Upper lobe of right lung (tissue), 1 donor: ENCODE data around the gene GARS1. TPM values are rescaled to one million over a fixed set of nuclear protein-coding genes. Genes with fewer than 3 reads are reported as not detected.

Source experiments
- ATAC-seq: fragments of 200-7000 bp; cut with Tn5 transposase; one replicate; pipeline ENCODE4 v1.9.1; 2020; ENCODE audit warnings: mild to moderate bottlenecking, moderate library complexity
- DNase-seq: peaks from one replicate; pipeline ENCODE4 v3.0.0-alpha.2; 2020
- H3K27ac ChIP-seq: fragments of 200-600 bp; one replicate; pipeline ENCODE4 v1.8.0; 2022
- H3K27me3 ChIP-seq: fragments of 200-600 bp; one replicate; pipeline ENCODE4 v1.8.0; 2022; ENCODE audit warnings: mild to moderate bottlenecking
- H3K36me3 ChIP-seq: fragments of 200-600 bp; one replicate; pipeline ENCODE4 v1.8.0; 2022
- H3K4me1 ChIP-seq: fragments of 200-600 bp; one replicate; pipeline ENCODE4 v1.8.0; 2022
- H3K4me3 ChIP-seq: fragments of 200-600 bp; one replicate; pipeline ENCODE4 v1.8.0; 2022; ENCODE audit warnings: mild to moderate bottlenecking
- H3K9me3 ChIP-seq: fragments of 200-600 bp; one replicate; pipeline ENCODE4 v1.8.0; 2022
- intact Hi-C: fragments of 100-400 bp; cut with DNase I; formaldehyde crosslinking; loops from one replicate; pipeline ENCODE4 v1.11.0; 2022
- total RNA-seq: library from RNA; stranded (reverse); fragmentation: NEBNext Ultra II Directional; extraction: Animal tissue kit (Norgen Biotek cat#: 25700); gene quantifications from one replicate; pipeline ENCODE4 v1.2.1, GENCODE V29; 2021
- TF ChIP-seq, protein P1 (sequence below): fragments of 200-600 bp; IDR thresholded peaks from one replicate; pipeline ENCODE4 v1.8.0; 2022; ENCODE audit warnings: antibody characterized with exemption
- donor health status: DM: no; HTN: yes; CAD: no; lungs with severe emphysema.

The GARS1 gene
- total RNA-seq, 1 donor from 2014 or later = 68.4 TPM

DNA sequence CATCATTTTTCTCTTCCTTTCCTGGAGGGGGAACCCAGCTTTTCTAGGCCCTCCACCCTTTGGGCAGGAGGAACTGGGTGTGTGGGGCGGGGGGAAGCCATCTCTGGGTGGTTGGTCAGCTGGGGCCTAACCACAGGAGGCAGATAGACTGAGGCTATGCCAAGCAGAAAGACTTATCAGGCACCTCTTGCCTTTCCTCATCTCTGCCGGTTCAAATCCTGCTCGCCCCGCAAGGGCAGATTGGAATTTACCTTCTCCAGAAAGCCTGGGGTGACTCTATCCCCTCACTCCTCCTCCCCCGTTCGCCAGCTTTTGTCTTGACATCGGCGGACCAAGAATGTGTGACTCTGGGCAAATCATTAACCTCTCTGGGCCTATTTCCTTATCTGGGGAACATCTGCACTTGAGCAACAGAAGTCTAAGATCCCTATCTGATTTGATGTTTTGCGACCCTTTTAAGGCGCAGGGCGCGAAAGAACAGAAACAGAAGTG lies 584 bp upstream of the GARS1 start:
- peak overlapping the region; percentile 99 for H3K4me3 ChIP-seq
- H3K27me3 ChIP-seq = no peaks in the 10 kb centered on the region
- H3K4me1 ChIP-seq = peaks cover 24% of the 10 kb centered on the region
- H3K9me3 ChIP-seq = no peaks in the 10 kb centered on the region
- DNase-seq = peak; percentile 69
- intact Hi-C loops = no loop called here
- H3K27ac ChIP-seq = peak overlapping the region; percentile 97
- H3K36me3 ChIP-seq = peaks cover 7% of the 10 kb centered on the region
- ATAC-seq = peak; percentile 65
- TF ChIP-seq, protein P1, sequence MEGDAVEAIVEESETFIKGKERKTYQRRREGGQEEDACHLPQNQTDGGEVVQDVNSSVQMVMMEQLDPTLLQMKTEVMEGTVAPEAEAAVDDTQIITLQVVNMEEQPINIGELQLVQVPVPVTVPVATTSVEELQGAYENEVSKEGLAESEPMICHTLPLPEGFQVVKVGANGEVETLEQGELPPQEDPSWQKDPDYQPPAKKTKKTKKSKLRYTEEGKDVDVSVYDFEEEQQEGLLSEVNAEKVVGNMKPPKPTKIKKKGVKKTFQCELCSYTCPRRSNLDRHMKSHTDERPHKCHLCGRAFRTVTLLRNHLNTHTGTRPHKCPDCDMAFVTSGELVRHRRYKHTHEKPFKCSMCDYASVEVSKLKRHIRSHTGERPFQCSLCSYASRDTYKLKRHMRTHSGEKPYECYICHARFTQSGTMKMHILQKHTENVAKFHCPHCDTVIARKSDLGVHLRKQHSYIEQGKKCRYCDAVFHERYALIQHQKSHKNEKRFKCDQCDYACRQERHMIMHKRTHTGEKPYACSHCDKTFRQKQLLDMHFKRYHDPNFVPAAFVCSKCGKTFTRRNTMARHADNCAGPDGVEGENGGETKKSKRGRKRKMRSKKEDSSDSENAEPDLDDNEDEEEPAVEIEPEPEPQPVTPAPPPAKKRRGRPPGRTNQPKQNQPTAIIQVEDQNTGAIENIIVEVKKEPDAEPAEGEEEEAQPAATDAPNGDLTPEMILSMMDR = no peak

DNA sequence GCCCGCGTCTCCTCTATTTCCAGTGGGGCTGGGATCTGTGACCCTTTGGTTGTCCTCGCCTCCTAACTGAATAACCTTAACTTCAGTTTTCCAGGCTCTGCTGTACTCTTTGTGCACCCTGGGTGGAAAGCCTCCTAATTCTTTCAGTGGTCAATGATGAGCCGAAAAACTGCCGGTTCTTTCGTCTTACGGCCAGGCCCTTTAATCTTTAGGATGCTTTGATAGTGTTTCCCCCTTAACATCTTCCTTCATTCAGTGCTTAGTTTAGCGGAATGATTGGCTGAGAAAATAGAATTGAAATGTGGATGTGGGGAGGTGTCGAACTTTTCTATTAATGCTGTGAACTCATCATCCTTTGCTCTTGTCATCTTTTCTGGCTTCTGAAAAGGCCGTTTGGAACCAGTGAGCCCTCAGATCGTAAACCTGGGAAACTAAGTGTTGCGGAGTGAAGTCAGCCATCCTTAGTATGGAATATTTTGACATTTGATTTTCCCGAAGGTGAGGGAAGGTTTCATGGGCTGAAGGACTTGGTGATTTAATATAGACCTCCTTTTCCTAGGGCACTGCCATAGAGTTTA lies 847 bp downstream of the GARS1 start:
- H3K4me1 ChIP-seq = peaks cover 24% of the 10 kb centered on the region

DNA sequence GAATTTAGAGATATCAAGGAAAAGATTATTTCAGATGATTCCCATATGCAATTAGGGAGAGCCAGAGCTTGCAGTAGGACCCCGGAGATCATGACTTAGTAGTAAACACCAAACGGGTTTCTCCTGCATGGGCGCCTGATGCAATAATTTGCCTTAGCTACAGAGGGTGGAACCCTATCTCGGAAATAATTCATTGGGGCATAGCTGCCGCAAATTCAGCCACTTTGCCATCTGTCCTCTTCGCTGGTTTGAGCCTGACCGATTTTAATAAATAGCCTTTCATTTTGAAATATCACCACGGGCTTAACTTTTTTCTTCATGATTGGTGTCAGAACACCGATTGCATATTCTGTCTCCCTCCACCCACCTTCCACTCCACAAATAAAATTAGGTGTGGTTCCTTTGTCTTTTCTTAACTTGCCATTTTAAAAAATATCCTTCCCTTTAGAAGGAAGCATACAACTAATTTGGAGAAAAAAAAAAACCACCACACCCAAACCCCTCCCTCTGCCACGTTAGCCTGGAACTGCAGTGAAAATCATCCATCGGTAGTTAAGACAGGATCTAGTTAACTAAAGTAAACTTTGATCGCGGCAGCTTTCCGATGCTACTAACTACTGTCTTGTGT lies 1.4 kb downstream of the GARS1 start:
- TF ChIP-seq, protein P1 = no peak
- Histone ChIP-seq H3K27ac (no peak overlapping the region), H3K27me3 (no peaks in the 10 kb centered on the region), H3K9me3 (no peaks in the 10 kb centered on the region), H3K4me1 (peaks cover 24% of the 10 kb centered on the region), H3K4me3 (peak overlapping the region; percentile 99), H3K36me3 (peaks cover 27% of the 10 kb centered on the region)
- DNase-seq (no peak), ATAC-seq (no peak)
- intact Hi-C loops = no loop called here

More for the DNA sequence above, 847 bp downstream of the GARS1 start:
- TF ChIP-seq, protein P1 = no peak
- Histone ChIP-seq H3K36me3 (peaks cover 21% of the 10 kb centered on the region), H3K9me3 (no peaks in the 10 kb centered on the region), H3K4me3 (peak overlapping the region; percentile 99), H3K27me3 (no peaks in the 10 kb centered on the region), H3K27ac (peak overlapping the region; percentile 97)
- intact Hi-C loops = no loop called here
- ATAC-seq (no peak), DNase-seq (no peak)

DNA sequence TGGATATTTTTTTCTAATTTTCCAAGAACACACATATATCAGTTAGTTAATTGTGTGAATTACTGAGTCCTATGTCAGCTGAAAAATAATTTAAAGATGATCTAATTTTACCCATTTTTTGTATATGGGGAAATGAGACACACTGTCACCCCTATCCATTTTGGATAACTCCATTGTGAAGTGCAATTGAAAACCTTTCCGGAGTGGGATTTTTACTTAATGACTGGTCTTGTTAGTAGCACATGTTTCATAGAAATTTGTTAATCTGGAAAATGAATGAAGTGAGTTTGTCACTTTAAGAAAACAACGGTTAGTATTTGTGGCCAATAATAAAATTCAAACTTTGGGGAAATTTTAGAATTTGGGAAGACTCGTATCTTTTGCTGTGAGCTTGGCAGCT lies 2.0 kb downstream of the GARS1 start:
- intact Hi-C loops = no loop called here
- no peaks in the 10 kb centered on the region for H3K27me3 ChIP-seq
- peaks cover 24% of the 10 kb centered on the region for H3K4me1 ChIP-seq
- DNase-seq (no peak), ATAC-seq (no peak)
- TF ChIP-seq, protein P1 = no peak
- H3K9me3 ChIP-seq = no peaks in the 10 kb centered on the region
- no peak overlapping the region for H3K27ac ChIP-seq
- H3K36me3 ChIP-seq = peaks cover 33% of the 10 kb centered on the region
- H3K4me3 ChIP-seq = peak overlapping the region; percentile 99

DNA sequence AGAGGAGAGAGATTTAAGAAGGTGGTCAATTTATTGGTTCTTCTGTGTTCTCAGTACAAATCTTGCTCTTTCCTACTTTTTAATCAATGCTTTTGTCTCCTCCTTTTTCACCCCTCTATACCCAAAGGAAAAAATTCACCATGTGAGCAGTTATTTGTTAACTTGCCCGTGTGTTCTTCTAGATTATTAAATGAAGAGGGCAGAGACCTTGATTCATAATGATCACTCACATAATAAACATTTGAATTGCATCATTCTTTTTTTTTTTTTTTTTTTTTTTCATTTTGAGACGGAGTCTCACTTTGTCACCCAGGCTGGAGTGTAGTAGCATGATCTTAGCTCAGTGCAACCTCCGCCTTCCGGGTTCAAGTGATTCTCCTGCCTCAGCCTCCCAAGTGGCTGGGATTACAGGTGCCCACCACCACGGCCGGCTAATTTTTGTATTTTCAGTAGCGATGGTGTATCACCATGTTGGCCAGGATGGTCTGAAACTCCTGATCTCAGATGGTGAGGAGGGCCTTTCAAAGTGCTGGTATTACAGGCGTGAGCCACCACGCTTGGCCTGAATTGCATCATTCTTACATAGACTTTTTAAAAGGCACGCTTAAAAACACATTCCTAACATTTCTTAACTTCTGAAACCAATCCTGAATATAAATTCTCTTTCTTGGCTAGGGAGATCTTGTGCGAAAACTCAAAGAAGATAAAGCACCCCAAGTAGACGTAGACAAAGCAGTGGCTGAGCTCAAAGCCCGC lies 3.6 kb downstream of the GARS1 start:
- DNase-seq (no peak), ATAC-seq (no peak)
- intact Hi-C loops = no loop called here

More for the DNA sequence above, 3.6 kb downstream of the GARS1 start:
- Histone ChIP-seq H3K4me3 (no peak overlapping the region), H3K27me3 (no peaks in the 10 kb centered on the region), H3K27ac (no peak overlapping the region), H3K9me3 (no peaks in the 10 kb centered on the region), H3K36me3 (peaks cover 49% of the 10 kb centered on the region), H3K4me1 (peaks cover 22% of the 10 kb centered on the region)
- TF ChIP-seq, protein P1 = no peak
